NCI-H1930 (cell line): ENCODE data around the gene TMEM203.

ENCODE experiments used
- DNase-seq, 2 experiments: peaks; one replicate each; lab custom pipeline; 2025; lab: John Stamatoyannopoulos, UW

The TMEM203 gene

GRCh38 chr9:137164370-137165249 lies 40.8 kb downstream of the TMEM203 start:
- DNase-seq = no peak

- DNase-seq = no peak
Observed at GRCh38 chr9:137163805-137164204, 41.6 kb downstream of the TMEM203 start.

DNA sequence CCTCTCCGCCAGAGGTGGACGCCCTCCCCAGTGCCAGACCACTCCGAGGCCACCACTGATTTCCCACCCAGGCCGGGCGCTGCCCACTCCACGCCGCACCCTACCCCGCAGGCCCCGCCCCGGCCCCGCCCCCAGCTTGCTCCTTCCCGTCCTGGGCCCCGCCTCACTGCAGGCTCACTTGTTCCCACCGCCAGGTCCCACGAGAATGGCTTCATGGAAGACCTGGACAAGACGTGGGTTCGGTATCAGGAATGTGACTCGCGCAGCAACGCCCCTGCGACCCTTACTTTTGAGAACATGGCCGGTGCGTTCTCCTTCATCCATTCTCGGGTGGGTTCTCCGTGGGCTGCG lies 42.1 kb downstream of the TMEM203 start:
- DNase-seq = no peak

- DNase-seq = no peak
Observed at GRCh38 chr9:137162505-137163364, 42.7 kb downstream of the TMEM203 start.

GRCh38 chr9:137161558-137162486 lies 43.6 kb downstream of the TMEM203 start:
- peak in 1 of 2 experiments; percentile 55 for DNase-seq

- no peak for DNase-seq
Observed at GRCh38 chr9:137160716-137161557, 44.5 kb downstream of the TMEM203 start.

DNA sequence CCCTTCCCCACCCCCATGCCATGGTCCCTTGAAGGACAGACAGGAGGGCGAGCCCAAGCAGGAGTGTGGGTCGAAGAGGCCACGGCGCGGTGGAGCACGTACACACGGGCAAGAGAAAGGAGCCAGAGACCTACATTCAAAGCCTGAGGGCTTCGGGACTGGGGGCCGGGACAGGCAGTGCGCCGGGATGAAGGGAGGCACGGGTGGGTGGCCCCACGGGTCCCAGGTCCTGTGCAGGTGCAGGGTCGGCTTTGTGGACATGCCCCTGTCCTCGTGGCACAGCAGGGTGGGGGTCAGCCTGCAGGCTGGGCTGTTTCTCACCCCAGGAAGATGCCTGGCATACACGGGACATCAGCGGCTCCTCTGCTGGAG lies 45.4 kb downstream of the TMEM203 start:
- no peak for DNase-seq

GRCh38 chr9:137159105-137160053 lies 46.1 kb downstream of the TMEM203 start:
- DNase-seq = no peak

- no peak for DNase-seq
Observed at GRCh38 chr9:137158625-137159024, 46.8 kb downstream of the TMEM203 start.

DNA sequence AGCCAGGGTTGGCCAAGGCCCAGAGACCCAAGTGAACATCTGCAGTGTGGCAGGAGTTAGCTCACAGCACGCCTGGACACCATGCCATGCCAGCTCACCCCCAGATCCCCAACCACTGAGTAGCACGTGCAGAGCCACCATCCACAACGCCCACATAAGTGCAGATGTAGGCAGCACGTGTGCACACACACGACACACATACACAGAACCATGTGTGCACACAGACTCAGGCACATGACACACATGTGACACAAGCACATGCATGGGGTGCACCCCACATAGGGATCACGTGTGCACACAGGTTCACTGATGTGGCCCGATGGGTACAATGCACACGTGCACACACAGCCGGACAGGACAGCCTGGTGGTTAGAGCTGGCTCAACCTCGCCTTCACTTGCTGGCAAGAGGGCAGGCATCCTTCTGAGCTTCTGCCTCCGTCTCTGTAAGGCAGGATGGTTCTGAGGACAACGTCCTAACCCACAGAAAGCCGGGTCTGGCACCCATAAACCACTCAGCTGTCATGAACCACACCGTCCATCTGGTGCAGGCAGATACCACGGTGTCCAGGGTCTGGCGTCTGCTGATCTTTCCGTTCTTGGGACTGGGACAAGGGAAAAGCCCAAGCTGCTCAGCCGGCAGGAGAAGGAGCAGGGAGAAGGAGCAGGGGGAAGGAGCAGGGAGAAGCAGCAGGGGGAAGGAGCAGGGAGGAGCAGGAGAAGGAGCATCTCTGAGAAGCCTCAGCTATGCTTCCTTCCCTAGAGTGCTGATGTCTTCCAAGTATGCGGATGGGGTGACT lies 47.6 kb downstream of the TMEM203 start:
- no peak for DNase-seq

DNA sequence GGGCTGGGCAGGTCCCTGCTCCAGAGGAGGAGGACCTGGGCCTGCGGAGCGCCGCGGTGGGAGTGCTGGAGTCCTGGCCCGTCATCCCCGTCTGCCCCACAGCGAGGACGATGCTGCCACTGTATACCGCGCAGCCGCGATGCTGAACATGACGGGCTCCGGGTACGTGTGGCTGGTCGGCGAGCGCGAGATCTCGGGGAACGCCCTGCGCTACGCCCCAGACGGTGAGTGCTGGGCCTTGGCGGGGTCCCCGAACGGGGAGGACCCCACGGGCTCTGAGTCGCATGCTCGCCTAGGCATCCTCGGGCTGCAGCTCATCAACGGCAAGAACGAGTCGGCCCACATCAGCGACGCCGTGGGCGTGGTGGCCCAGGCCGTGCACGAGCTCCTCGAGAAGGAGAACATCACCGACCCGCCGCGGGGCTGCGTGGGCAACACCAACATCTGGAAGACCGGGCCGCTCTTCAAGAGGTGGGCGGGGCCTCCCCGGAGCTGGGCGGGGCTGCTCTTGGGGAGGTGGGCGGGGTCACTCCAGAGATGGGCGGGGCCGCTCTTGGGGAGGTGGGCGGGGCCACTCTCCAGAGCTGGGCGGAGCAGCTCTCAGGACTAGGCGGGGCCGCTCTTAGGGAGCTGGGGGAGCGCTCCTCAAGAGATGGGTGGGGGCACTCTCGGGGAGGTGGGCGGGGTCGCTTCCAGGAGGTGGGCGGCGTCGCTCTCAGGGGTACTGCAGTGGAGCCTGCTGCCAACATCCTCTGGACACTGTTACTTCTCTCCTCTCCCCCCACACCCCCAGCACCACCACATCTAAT lies 48.7 kb downstream of the TMEM203 start:
- peak in 1 of 2 experiments; percentile 14 for DNase-seq
